GM12878 (cell line): ENCODE measurements around the gene GABPA. TPM values are rescaled to one million over a fixed set of nuclear protein-coding genes. Genes with fewer than 3 reads are reported as not detected.

Experiments
- ATAC-seq: fragments of 200-7000 bp; cut with Tn5 transposase; 3 replicates; pipeline ENCODE4 v1.9.1; 2020; ENCODE audit warnings: mild to moderate bottlenecking, moderate library complexity
- BruUV-seq: library from RNA; stranded (reverse); fragments of 400-500 nt; replicated peaks from 2 replicates; lab custom pipeline; 2021; lab: Mats Ljungman, UMichigan
- CTCF ChIA-PET: fragments of 300-600 bp; sonication (Branson Sonifier 250); formaldehyde crosslinking; extraction: SDS; loops from one replicate; lab custom pipeline; 2021; ENCODE audit warnings: inconsistent platforms; lab: Yijun Ruan, JAX
- POLR2A ChIA-PET: fragments of 350-600 bp; formaldehyde crosslinking; extraction: SDS; loops from one replicate; lab custom pipeline; 2021; ENCODE audit warnings: inconsistent platforms; lab: Charles Lee
- RAD21 ChIA-PET: fragments of 300-600 bp; sonication (Branson Sonifier 250); formaldehyde crosslinking; loops from one replicate; lab custom pipeline; 2023; ENCODE audit warnings: antibody characterized with exemption; ENCODE audit not compliant: unreplicated experiment; lab: Charles Lee
- SMC1A ChIA-PET: fragments of 300-600 bp; sonication (Branson Sonifier 250); formaldehyde crosslinking; loops from one replicate; lab custom pipeline; 2023; ENCODE audit not compliant: unreplicated experiment, uncharacterized antibody; lab: Charles Lee
- DNase-seq: peaks from one replicate; pipeline ENCODE4 v3.0.0-alpha.2; 2011; ENCODE audit warnings: low read depth, low spot score
- FAIRE-seq: peaks from 3 replicates; lab custom pipeline; 2011; peaks lifted over from hg19 to GRCh38; lab: Jason Lieb, UNC
- H2AFZ ChIP-seq: 2 replicates; pipeline ENCODE4 v1.6.0; 2011; ENCODE audit warnings: low read depth, low read length, control low read depth; ENCODE audit not compliant: control insufficient read depth
- H3K27ac ChIP-seq: 2 replicates; pipeline ENCODE4 v1.5.1; 2011; ENCODE audit warnings: control low read depth; ENCODE audit not compliant: control insufficient read depth, insufficient read depth
- H3K27me3 ChIP-seq, 2 experiments: replicated peaks in 1 of 2; 2 replicates each; pipeline versions ENCODE4 v1.6.0 to v1.6.1; 2011; ENCODE audit warnings: low read length in 1 of 2; ENCODE audit not compliant: control insufficient read depth in 2 of 2, insufficient read depth in 2 of 2
- H3K36me3 ChIP-seq, 2 experiments: 2 replicates each; pipeline ENCODE4 v1.5.1; 2011; ENCODE audit warnings: low read length in 1 of 2; ENCODE audit not compliant: control insufficient read depth in 2 of 2, insufficient read depth in 2 of 2
- H3K4me1 ChIP-seq: 2 replicates; pipeline ENCODE4 v1.6.1; 2011; ENCODE audit warnings: mild to moderate bottlenecking, low read length, moderate library complexity, mixed read lengths; ENCODE audit not compliant: control insufficient read depth, insufficient read depth
- H3K4me2 ChIP-seq: 2 replicates; pipeline ENCODE4 v1.6.0; 2011; ENCODE audit warnings: control low read depth; ENCODE audit not compliant: control insufficient read depth, insufficient read depth
- H3K4me3 ChIP-seq: fragments of 200-600 bp; sonication (generic); 2 replicates; pipeline ENCODE4 v1.5.1; 2016
- H3K79me2 ChIP-seq: 2 replicates; pipeline ENCODE4 v1.6.0; 2011; ENCODE audit warnings: low read length; ENCODE audit not compliant: control insufficient read depth, insufficient read depth
- H3K9ac ChIP-seq: 2 replicates; pipeline ENCODE4 v1.8.0; 2011; ENCODE audit warnings: low read length, control low read depth, mixed read lengths; ENCODE audit not compliant: control insufficient read depth, insufficient read depth
- H3K9me3 ChIP-seq: replicated peaks from 3 replicates; pipeline ENCODE4 v1.5.1; 2011; ENCODE audit warnings: mild to moderate bottlenecking, low read length; ENCODE audit not compliant: control insufficient read depth, insufficient read depth
- H4K20me1 ChIP-seq: 2 replicates; pipeline ENCODE4 v1.6.0; 2011; ENCODE audit not compliant: control insufficient read depth, insufficient read depth
- BCL11A ChIP-seq: IDR thresholded peaks from 2 replicates; pipeline ENCODE4 v1.6.1; 2011; ENCODE audit warnings: low read depth, low read length
- CBFB ChIP-seq: IDR thresholded peaks from 2 replicates; pipeline ENCODE4 v1.6.1; 2016; ENCODE audit warnings: antibody characterized with exemption, low read depth
- EP300 ChIP-seq, 2 experiments: fragments of 150-350 bp in 1 of 2; IDR thresholded peaks; 2 replicates each; pipeline ENCODE4 v1.6.1; 2011 to 2012; ENCODE audit warnings: low read depth in 2 of 2, low read length in 2 of 2, borderline replicate concordance in 1 of 2, improper control_type of control experiment in 1 of 2, inconsistent platforms in 1 of 2; ENCODE audit not compliant: control insufficient read depth in 1 of 2
- ETV6 ChIP-seq, 2 experiments: fragments of 450-650 bp in 1 of 2; IDR thresholded peaks in 1 of 2; conservative IDR thresholded peaks in 1 of 2; 2 replicates each; pipeline ENCODE4 v1.6.1; 2014; ENCODE audit warnings: antibody characterized with exemption in 1 of 2, borderline replicate concordance in 1 of 2, low read depth in 1 of 2, mild to moderate bottlenecking in 1 of 2, moderate library complexity in 1 of 2
- FOS ChIP-seq: IDR thresholded peaks from 3 replicates; pipeline ENCODE4 v1.6.1; 2011; ENCODE audit warnings: borderline replicate concordance; ENCODE audit not compliant: insufficient read length; ENCODE audit errors: extremely low read depth
- GATAD2B ChIP-seq: fragments of 450-650 bp; conservative IDR thresholded peaks from 2 replicates; pipeline ENCODE4 v1.6.1; 2017; ENCODE audit warnings: low read depth, mild to moderate bottlenecking, moderate library complexity
- HDGF ChIP-seq: fragments of 450-650 bp; IDR thresholded peaks from 2 replicates; pipeline ENCODE4 v1.6.1; 2016; ENCODE audit warnings: antibody characterized with exemption
- MEF2B ChIP-seq: fragments of 450-650 bp; IDR thresholded peaks from 2 replicates; pipeline ENCODE4 v1.6.1; 2018; ENCODE audit warnings: mild to moderate bottlenecking, moderate library complexity; ENCODE audit not compliant: partially characterized antibody, poor library complexity, severe bottlenecking
- NBN ChIP-seq: fragments of 450-650 bp; IDR thresholded peaks from 2 replicates; pipeline ENCODE4 v1.6.1; 2016
- SIX5 ChIP-seq: IDR thresholded peaks from 2 replicates; pipeline ENCODE4 v1.6.1; 2011; ENCODE audit warnings: mild to moderate bottlenecking, low read depth, low read length, moderate library complexity; ENCODE audit not compliant: severe bottlenecking
- SRF ChIP-seq, 2 experiments: IDR thresholded peaks; 2 replicates each; pipeline ENCODE4 v1.6.1; 2011; ENCODE audit warnings: low read depth in 2 of 2, low read length in 2 of 2, mild to moderate bottlenecking in 1 of 2, moderate library complexity in 1 of 2
- WGBS: methylation state at CpG from one replicate; pipeline ENCODE4 v1.1.6; 2016; ENCODE audit warnings: low lambda C conversion rate; ENCODE audit not compliant: insufficient replicate concordance, insufficient coverage; ENCODE audit errors: missing lambda C conversion rate; 5-methylcytosine and 5-hydroxymethylcytosine counted together
- in situ Hi-C: fragments of 300-500 bp; cut with MboI; formaldehyde crosslinking; loops from 9 replicates; pipeline ENCODE4 v1.14.3; 2018; ENCODE audit warnings: mixed read lengths
- intact Hi-C: fragments of 100-400 bp; cut with micrococcal nuclease; formaldehyde crosslinking; loops from one replicate; pipeline ENCODE4 v1.14.2; 2022; ENCODE audit not compliant: unreplicated experiment
- polyA plus RNA-seq, 11 experiments: library from polyadenylated mRNA; depleted of rRNA in 4 of 11; unstranded in 6 of 11; stranded (reverse) in 5 of 11; fragments of >200 nt; fragmentation: Nextera tagmentation in 4 of 11; fragmentation: Illumina TruSeq in 1 of 11; extraction: Ambion mirVana in 4 of 11; extraction: Trizol in 1 of 11; gene quantifications; 1 replicate in 1 of 11; 2 replicates in 10 of 11; pipeline versions ENCODE4 v1.2.1 to v1.2.3, GENCODE V29; 2011 to 2016; ENCODE audit warnings: inconsistent platforms in 2 of 11, missing spikeins in 2 of 11, low read depth in 1 of 11
- total RNA-seq, 4 experiments: library from RNA; depleted of rRNA in 3 of 4; stranded (reverse); fragments of >200 nt in 3 of 4; fragmentation: Illumina TruSeq in 1 of 4; extraction: Trizol in 1 of 4; gene quantifications; 2 replicates each; pipeline versions ENCODE4 v1.2.1 to v1.2.3, GENCODE V29; 2013 to 2021

GABPA gene
- total and polyA plus RNA-seq, 10 of the 15 experiments (the other 5 are each of a cell fraction or from before 2014, with no cell fraction given), result 7.6 to 25.6 (median 22.9) TPM

DNA sequence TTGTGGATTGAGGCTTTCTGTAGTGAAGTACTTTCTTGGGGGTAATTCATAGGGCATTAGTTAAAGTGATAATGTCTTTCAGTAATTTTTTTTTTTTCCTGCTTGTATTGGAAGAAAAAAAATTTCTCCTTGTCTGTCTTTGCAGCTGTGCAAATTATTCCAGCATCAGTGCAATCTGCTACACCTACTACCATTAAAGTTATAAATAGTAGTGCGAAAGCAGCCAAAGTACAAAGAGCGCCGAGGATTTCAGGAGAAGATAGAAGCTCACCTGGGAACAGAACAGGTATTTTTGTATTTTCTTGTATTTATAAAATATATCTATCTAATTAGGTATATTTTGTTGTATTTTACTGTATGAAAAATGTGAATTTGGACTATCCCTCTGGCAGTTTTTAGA lies 29.3 kb downstream of the GABPA start:
- Histone ChIP-seq H3K9me3 (no peaks in the 10 kb centered on the region), H3K27ac (no peak overlapping the region), H3K4me2 (no peak overlapping the region), H3K9ac (no peak overlapping the region), H3K79me2 (no peaks in the 10 kb centered on the region), H3K27me3 (no peaks in the 10 kb centered on the region), H3K36me3 (peaks cover 3 to 24% of the 10 kb centered on the region in 2 experiments; a peak in 3 of 4 replicates), H3K4me3 (no peak overlapping the region), H2AFZ (no peak overlapping the region), H3K4me1 (no peaks in the 10 kb centered on the region)
- CTCF ChIA-PET, result interaction anchor here (0.7 to 1.1 kb wide), 3 partner anchors 11 to 743 kb away, joined by 3 read pairs; no protein-coding TSS in a partner anchor
- BruUV-seq, result no TSS peak
- ATAC-seq, result no peak
- SMC1A ChIA-PET, result interaction anchor here (1.1 kb wide), 1 partner anchor 16 kb away, joined by 3 read pairs; no protein-coding TSS in a partner anchor
- TF ChIP-seq SRF (IDR thresholded peaks at IDR 0.05; ENCODE audit: low read depth in 2 of 2, low read length in 2 of 2) (no peak), CBFB (no peak), HDGF (no peak), GATAD2B (no peak), NBN (no peak), SIX5 (no peak), BCL11A (no peak), ETV6 (conservative IDR thresholded peaks at IDR 0.05 in 1 of 2, IDR thresholded peaks at IDR 0.05 in 1 of 2; ENCODE audit: borderline replicate concordance in 1 of 2, low read depth in 1 of 2) (no peak), FOS (no peak), MEF2B (no peak), EP300 (IDR thresholded peaks at IDR 0.05; ENCODE audit: borderline replicate concordance in 1 of 2, control insufficient read depth in 1 of 2, low read depth in 2 of 2, low read length in 2 of 2) (no peak)
- TF ChIP-seq, all 136 proteins: peak for 0
- RAD21 ChIA-PET, result no interaction called here
- FAIRE-seq (no peak), DNase-seq (no peak)
- intact Hi-C loops (no loop called here), in situ Hi-C loops (no loop called here)
- 100% methylated on average over 3 of the region's 3 CpGs for WGBS
- no peaks in the 10 kb centered on the region for H4K20me1 ChIP-seq
- POLR2A ChIA-PET, result no interaction called here
